G401.6 (cell line): ENCODE results near the gene NFX1.
"Not testable (repeated sequence)": the region's sequence is repeated elsewhere in the genome, so short reads cannot be mapped to it uniquely, and the experiment has no call there.

Source experiments
- FAIRE-seq: peaks from 2 replicates; lab custom pipeline; 2012; peaks lifted over from hg19 to GRCh38; lab: Jason Lieb, UNC

NFX1 gene

GRCh38 chr9:33311953-33312352 is 21.6 kb downstream of the NFX1 start:
- FAIRE-seq = no peak

- FAIRE-seq = no peak
These were observed 25.1 kb downstream of the NFX1 start for GRCh38 chr9:33315371-33315770.

GRCh38 chr9:33317136-33317535 is 26.8 kb downstream of the NFX1 start:
- FAIRE-seq = not testable (repeated sequence)

- FAIRE-seq = no peak
These were observed 27.9 kb downstream of the NFX1 start for GRCh38 chr9:33318225-33318624.

GRCh38 chr9:33318781-33319180 is 28.5 kb downstream of the NFX1 start:
- no peak for FAIRE-seq

GRCh38 chr9:33320230-33320567 is 29.9 kb downstream of the NFX1 start:
- FAIRE-seq = no peak

GRCh38 chr9:33320568-33321261 is 30.4 kb downstream of the NFX1 start:
- no peak for FAIRE-seq

GRCh38 chr9:33329117-33329563 is 38.8 kb downstream of the NFX1 start:
- no peak for FAIRE-seq

GRCh38 chr9:33329979-33330378 is 39.7 kb downstream of the NFX1 start:
- no peak for FAIRE-seq

- FAIRE-seq = no peak
These were observed 41.1 kb downstream of the NFX1 start for GRCh38 chr9:33331377-33331891.

- FAIRE-seq = no peak
These were observed 41.7 kb downstream of the NFX1 start for GRCh38 chr9:33332011-33332410.

GRCh38 chr9:33332956-33333355 is 42.6 kb downstream of the NFX1 start:
- not testable (repeated sequence) for FAIRE-seq

GRCh38 chr9:33340186-33340585 is 49.9 kb downstream of the NFX1 start:
- no peak for FAIRE-seq

- FAIRE-seq = no peak
These were observed 50.9 kb downstream of the NFX1 start for GRCh38 chr9:33341182-33341581.

GRCh38 chr9:33344145-33344544 is 53.8 kb downstream of the NFX1 start:
- FAIRE-seq = no peak

- FAIRE-seq = no peak
These were observed 56.2 kb downstream of the NFX1 start for GRCh38 chr9:33346564-33346963.

- FAIRE-seq = no peak
These were observed 58.7 kb downstream of the NFX1 start for GRCh38 chr9:33348998-33349397.

GRCh38 chr9:33349743-33350142 is 59.4 kb downstream of the NFX1 start:
- FAIRE-seq = no peak

- FAIRE-seq = no peak
These were observed 60.0 kb downstream of the NFX1 start for GRCh38 chr9:33350310-33350709.

- FAIRE-seq = no peak
These were observed 61.2 kb downstream of the NFX1 start for GRCh38 chr9:33351547-33351946.

GRCh38 chr9:33354651-33355211 is 64.4 kb downstream of the NFX1 start:
- no peak for FAIRE-seq

GRCh38 chr9:33355933-33356332 is 65.6 kb downstream of the NFX1 start:
- no peak for FAIRE-seq

- not testable (repeated sequence) for FAIRE-seq
These were observed 68.3 kb downstream of the NFX1 start for GRCh38 chr9:33358641-33359040.

- no peak for FAIRE-seq
These were observed 73.8 kb downstream of the NFX1 start for GRCh38 chr9:33364127-33364526.
